ENCODE results near the gene CHMP5.

The CHMP5 gene

DNA sequence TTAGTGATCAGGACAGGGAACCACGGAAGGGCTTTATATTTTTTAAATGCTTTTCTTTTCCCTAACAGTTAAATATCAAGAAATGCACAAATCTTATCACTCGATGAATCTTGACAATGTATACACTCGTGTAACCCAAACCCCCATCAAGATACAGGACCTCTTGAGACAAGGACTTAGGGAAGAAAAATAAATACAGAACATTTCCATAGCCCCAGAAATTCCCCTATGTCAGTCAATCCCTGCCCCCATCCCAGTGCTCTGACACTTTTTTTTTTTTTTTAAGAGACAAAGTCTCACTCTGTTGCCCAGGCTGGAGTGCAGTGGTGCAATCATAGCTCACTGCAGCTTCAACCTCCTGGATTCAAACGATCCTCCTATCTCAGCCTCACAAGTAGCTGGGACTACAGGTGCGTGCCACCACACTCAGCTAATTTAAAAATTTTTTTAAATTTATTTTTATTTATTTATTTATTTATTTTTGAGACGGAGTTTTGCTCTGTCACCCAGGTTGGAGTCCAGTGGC, 22.2 kb upstream of the CHMP5 start:
- DNase-seq = no peak
- POLR2A ChIA-PET = no interaction called here
- CTCF ChIA-PET = interaction anchor here (2.6 to 4.4 kb wide), 2 partner anchors 14 to 16 kb away, joined by 7 to 14 read pairs; no protein-coding TSS in a partner anchor
- no peaks in the 10 kb centered on the region for H3K9me3 ChIP-seq (ENCODE audit: control extremely low read depth in 1 of 5, control insufficient read depth in 4 of 5, insufficient read depth in 2 of 5, low read depth in 1 of 5, low read length in 4 of 5)
- no peaks in the 10 kb centered on the region for H3K27me3 ChIP-seq (replicated peaks in 2 of 5; ENCODE audit: control insufficient read depth in 4 of 5, insufficient read depth in 5 of 5, low read length in 4 of 5)
- peaks cover 0 to 23% (median 12%) of the 10 kb centered on the region in 4 experiments for H3K4me1 ChIP-seq (ENCODE audit: control extremely low read depth in 1 of 4, control insufficient read depth in 4 of 4, insufficient read depth in 4 of 4, low read length in 3 of 4)
- 94% methylated on average over 3 of the region's 6 CpGs for WGBS (ENCODE audit: insufficient coverage)
- no peak overlapping the region for H3K27ac ChIP-seq (ENCODE audit: insufficient read depth in 1 of 2, low read depth in 1 of 2, low read length in 2 of 2, poor library complexity in 1 of 2, severe bottlenecking in 2 of 2)
- H3K36me3 ChIP-seq (ENCODE audit: control insufficient read depth in 4 of 4, insufficient read depth in 4 of 4, low read length in 3 of 4) = peaks cover 0 to under 1% (median 0%) of the 10 kb centered on the region in 4 experiments
- no peak overlapping the region for H3K4me3 ChIP-seq (ENCODE audit: control insufficient read depth in 1 of 7, extremely low read depth in 1 of 7, insufficient read depth in 4 of 7, low read depth in 2 of 7, low read length in 6 of 7)

DNA sequence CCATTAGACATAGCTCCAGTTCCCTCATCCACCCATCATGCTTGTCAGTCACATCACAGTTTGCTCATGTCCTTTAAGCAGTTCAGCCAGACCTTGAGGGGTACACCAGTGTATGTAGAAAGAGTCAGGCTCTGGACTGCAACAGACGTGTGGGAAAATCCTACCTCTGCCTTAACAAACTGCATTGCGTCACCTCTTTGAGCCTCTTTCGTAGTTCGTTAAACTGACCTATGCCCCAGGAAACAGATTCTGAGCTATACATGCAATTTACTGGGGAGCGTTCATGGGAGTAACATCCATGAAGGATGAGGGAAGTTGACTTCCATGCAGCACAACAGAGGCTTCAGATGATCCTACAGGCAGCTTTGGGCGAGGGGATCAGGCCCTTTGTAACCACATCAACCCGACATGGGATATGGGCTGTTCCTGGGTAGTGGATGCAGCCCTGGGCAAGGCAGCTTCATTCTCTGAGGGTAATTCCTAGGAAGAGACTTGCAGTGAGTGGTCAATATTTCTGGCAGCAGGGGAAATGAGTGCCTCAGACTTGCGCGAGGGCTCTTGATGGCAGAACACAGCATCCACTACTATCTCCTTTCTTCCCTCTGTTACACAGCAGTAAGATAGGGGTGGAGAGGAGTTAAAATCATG, 20.6 kb upstream of the CHMP5 start:
- no peak for DNase-seq
- Histone ChIP-seq H3K4me3 (ENCODE audit: control insufficient read depth in 1 of 7, extremely low read depth in 1 of 7, insufficient read depth in 4 of 7, low read depth in 2 of 7, low read length in 6 of 7) (no peak overlapping the region), H3K27ac (ENCODE audit: insufficient read depth in 1 of 2, low read depth in 1 of 2, low read length in 2 of 2, poor library complexity in 1 of 2, severe bottlenecking in 2 of 2) (no peak overlapping the region), H3K9me3 (ENCODE audit: control extremely low read depth in 1 of 5, control insufficient read depth in 4 of 5, insufficient read depth in 2 of 5, low read depth in 1 of 5, low read length in 4 of 5) (no peaks in the 10 kb centered on the region), H3K27me3 (replicated peaks in 2 of 5; ENCODE audit: control insufficient read depth in 4 of 5, insufficient read depth in 5 of 5, low read length in 4 of 5) (no peaks in the 10 kb centered on the region), H3K4me1 (ENCODE audit: control extremely low read depth in 1 of 4, control insufficient read depth in 4 of 4, insufficient read depth in 4 of 4, low read length in 3 of 4) (peaks cover 0 to 21% (median 13%) of the 10 kb centered on the region in 4 experiments), H3K36me3 (ENCODE audit: control insufficient read depth in 4 of 4, insufficient read depth in 4 of 4, low read length in 3 of 4) (peaks cover 0 to 6% (median 4%) of the 10 kb centered on the region in 4 experiments)
- POLR2A ChIA-PET = no interaction called here
- CTCF ChIA-PET = interaction anchor here (0.6 to 4.4 kb wide), 4 partner anchors 8 to 43 kb away, joined by 3 to 14 read pairs (median 5); no protein-coding TSS in a partner anchor
- WGBS (ENCODE audit: insufficient coverage) = 96% methylated on average over 7 of the region's 9 CpGs

DNA sequence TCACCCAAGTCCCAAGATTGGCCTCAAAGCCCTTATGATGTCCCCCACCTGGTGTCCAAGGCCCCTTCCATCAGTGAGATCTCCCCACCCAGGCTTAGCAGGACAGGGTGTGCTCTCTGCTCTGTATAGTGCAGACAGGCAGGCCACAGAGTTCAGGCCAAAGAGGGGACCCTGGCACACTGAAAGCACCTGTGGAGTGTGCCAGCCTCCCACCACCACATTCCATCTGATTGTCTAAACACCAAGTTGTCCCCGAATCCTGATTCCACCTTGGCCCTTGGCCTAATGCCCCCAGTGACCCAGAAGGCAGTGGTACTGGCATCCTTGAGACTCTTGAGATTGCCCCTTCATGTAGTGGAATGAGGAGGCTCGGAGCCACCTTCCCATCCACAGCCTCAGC, 19.5 kb upstream of the CHMP5 start:
- DNase-seq = no peak
- H3K4me1 ChIP-seq (ENCODE audit: control extremely low read depth in 1 of 4, control insufficient read depth in 4 of 4, insufficient read depth in 4 of 4, low read length in 3 of 4) = peaks cover 0 to 13% (median 6%) of the 10 kb centered on the region in 4 experiments
- ChIA-PET CTCF (interaction anchor here (4.4 kb wide), 1 partner anchor 19 kb away, joined by 14 read pairs; no protein-coding TSS in a partner anchor), POLR2A (no interaction called here)
- peaks cover 0 to 14% (median 6%) of the 10 kb centered on the region in 4 experiments for H3K36me3 ChIP-seq (ENCODE audit: control insufficient read depth in 4 of 4, insufficient read depth in 4 of 4, low read length in 3 of 4)
- H3K9me3 ChIP-seq (ENCODE audit: control extremely low read depth in 1 of 5, control insufficient read depth in 4 of 5, insufficient read depth in 2 of 5, low read depth in 1 of 5, low read length in 4 of 5) = no peaks in the 10 kb centered on the region
- 100% methylated on average over 2 of the region's 2 CpGs for WGBS (ENCODE audit: insufficient coverage)
- H3K4me3 ChIP-seq (ENCODE audit: control insufficient read depth in 1 of 7, extremely low read depth in 1 of 7, insufficient read depth in 4 of 7, low read depth in 2 of 7, low read length in 6 of 7) = no peak overlapping the region
- no peak overlapping the region for H3K27ac ChIP-seq (ENCODE audit: insufficient read depth in 1 of 2, low read depth in 1 of 2, low read length in 2 of 2, poor library complexity in 1 of 2, severe bottlenecking in 2 of 2)
- no peaks in the 10 kb centered on the region for H3K27me3 ChIP-seq (replicated peaks in 2 of 5; ENCODE audit: control insufficient read depth in 4 of 5, insufficient read depth in 5 of 5, low read length in 4 of 5)

DNA sequence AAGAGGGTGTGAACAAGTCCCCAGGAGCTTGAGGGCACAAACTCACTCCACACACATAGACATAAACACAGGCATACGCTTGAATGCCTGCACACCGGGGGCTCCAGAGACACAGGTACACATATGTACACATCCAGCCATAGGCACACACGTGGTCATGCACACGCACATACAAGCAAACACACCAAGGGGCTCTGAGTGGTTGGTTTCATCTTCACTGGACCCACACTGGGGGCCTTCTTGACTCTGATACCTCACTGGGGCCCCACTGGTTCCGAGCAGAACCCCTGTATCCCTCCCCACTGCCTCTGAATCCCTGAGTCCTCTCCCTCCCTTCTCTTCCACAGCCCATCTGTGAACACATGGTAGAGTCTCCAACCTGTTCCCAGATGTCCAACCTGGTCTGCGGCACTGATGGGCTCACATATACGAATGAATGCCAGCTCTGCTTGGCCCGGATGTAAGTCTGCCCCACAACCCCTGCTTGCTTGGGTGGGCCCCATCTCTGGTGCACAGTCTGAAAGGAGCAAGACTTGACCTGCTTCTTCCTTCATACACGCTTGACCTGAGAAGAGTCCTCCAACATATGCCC, 18.5 kb upstream of the CHMP5 start:
- Histone ChIP-seq H3K4me3 (ENCODE audit: control insufficient read depth in 1 of 7, extremely low read depth in 1 of 7, insufficient read depth in 4 of 7, low read depth in 2 of 7, low read length in 6 of 7) (no peak overlapping the region), H3K4me1 (ENCODE audit: control extremely low read depth in 1 of 4, control insufficient read depth in 4 of 4, insufficient read depth in 4 of 4, low read length in 3 of 4) (peaks cover 0 to 6% (median 3%) of the 10 kb centered on the region in 4 experiments), H3K27ac (ENCODE audit: insufficient read depth in 1 of 2, low read depth in 1 of 2, low read length in 2 of 2, poor library complexity in 1 of 2, severe bottlenecking in 2 of 2) (no peak overlapping the region), H3K36me3 (ENCODE audit: control insufficient read depth in 4 of 4, insufficient read depth in 4 of 4, low read length in 3 of 4) (peaks cover 0 to 20% (median 9%) of the 10 kb centered on the region in 4 experiments), H3K9me3 (ENCODE audit: control extremely low read depth in 1 of 5, control insufficient read depth in 4 of 5, insufficient read depth in 2 of 5, low read depth in 1 of 5, low read length in 4 of 5) (no peaks in the 10 kb centered on the region), H3K27me3 (replicated peaks in 2 of 5; ENCODE audit: control insufficient read depth in 4 of 5, insufficient read depth in 5 of 5, low read length in 4 of 5) (no peaks in the 10 kb centered on the region)
- 92% methylated on average over 7 of the region's 9 CpGs for WGBS (ENCODE audit: insufficient coverage)
- no peak for DNase-seq
- ChIA-PET POLR2A (no interaction called here), CTCF (no interaction called here)

DNA sequence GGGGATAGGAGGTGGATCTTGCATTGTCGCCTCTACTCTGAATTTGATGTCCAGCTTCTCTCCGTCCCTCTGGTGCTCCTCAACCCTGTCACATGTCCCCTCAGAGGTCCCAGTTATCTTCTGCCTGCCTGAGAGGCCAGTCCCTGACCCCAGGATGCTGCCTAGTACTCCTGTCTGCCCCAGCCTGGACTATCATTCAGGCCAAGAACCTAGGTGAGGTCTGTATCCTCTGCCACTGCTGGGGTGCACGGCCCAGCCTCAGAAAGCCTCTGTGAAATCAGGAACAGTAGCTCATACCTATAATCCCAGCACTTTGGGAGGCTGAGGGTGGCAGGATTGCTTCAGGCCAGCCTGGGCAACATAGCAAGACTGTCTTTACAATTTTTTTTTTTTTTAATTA, 16.2 kb upstream of the CHMP5 start:
- DNase-seq = no peak
- 100% methylated on average over 3 of the region's 3 CpGs for WGBS (ENCODE audit: insufficient coverage)
- ChIA-PET POLR2A (no interaction called here), CTCF (interaction anchor here (0.7 to 2.1 kb wide), 4 partner anchors 8 to 22 kb away, joined by 3 to 6 read pairs (median 4); no protein-coding TSS in a partner anchor)
- Histone ChIP-seq H3K4me1 (ENCODE audit: control extremely low read depth in 1 of 4, control insufficient read depth in 4 of 4, insufficient read depth in 4 of 4, low read length in 3 of 4) (peaks cover 0 to 6% (median 3%) of the 10 kb centered on the region in 4 experiments), H3K9me3 (ENCODE audit: control extremely low read depth in 1 of 5, control insufficient read depth in 4 of 5, insufficient read depth in 2 of 5, low read depth in 1 of 5, low read length in 4 of 5) (no peaks in the 10 kb centered on the region), H3K4me3 (ENCODE audit: control insufficient read depth in 1 of 7, extremely low read depth in 1 of 7, insufficient read depth in 4 of 7, low read depth in 2 of 7, low read length in 6 of 7) (no peak overlapping the region), H3K36me3 (ENCODE audit: control insufficient read depth in 4 of 4, insufficient read depth in 4 of 4, low read length in 3 of 4) (peaks cover 5 to 32% (median 23%) of the 10 kb centered on the region in 4 experiments), H3K27ac (ENCODE audit: insufficient read depth in 1 of 2, low read depth in 1 of 2, low read length in 2 of 2, poor library complexity in 1 of 2, severe bottlenecking in 2 of 2) (no peak overlapping the region), H3K27me3 (replicated peaks in 2 of 5; ENCODE audit: control insufficient read depth in 4 of 5, insufficient read depth in 5 of 5, low read length in 4 of 5) (no peaks in the 10 kb centered on the region)

DNA sequence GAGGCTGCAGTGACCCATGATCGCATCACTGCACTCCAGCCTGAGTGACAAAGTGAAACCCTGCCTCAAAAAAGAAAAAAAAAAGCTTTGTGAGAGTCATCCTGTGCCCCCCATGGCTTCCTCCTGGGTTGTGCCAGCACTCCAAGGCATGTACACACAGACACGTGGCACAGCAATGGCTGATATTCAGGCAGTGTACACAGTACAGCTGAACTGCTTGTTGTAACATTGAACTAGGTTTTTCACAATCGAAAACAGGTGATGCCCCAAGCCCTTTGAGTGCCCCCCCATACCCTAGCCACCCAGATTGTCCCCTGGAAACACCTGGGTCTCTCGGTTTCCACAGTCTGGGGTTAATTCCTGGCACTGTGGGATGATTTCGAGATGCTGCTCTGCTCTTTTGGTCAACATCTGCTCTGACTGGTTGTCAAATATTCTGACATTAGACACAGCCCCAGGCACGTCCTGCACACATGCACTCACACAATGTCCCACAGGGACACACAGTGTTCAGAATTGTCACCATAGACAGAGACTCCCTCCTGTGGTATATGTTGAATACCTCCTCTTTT, 15.7 kb upstream of the CHMP5 start:
- H3K27me3 ChIP-seq (replicated peaks in 2 of 5; ENCODE audit: control insufficient read depth in 4 of 5, insufficient read depth in 5 of 5, low read length in 4 of 5) = no peaks in the 10 kb centered on the region
- peaks cover 5 to 35% (median 25%) of the 10 kb centered on the region in 4 experiments for H3K36me3 ChIP-seq (ENCODE audit: control insufficient read depth in 4 of 4, insufficient read depth in 4 of 4, low read length in 3 of 4)
- peaks cover 0 to 6% (median 3%) of the 10 kb centered on the region in 4 experiments for H3K4me1 ChIP-seq (ENCODE audit: control extremely low read depth in 1 of 4, control insufficient read depth in 4 of 4, insufficient read depth in 4 of 4, low read length in 3 of 4)
- H3K9me3 ChIP-seq (ENCODE audit: control extremely low read depth in 1 of 5, control insufficient read depth in 4 of 5, insufficient read depth in 2 of 5, low read depth in 1 of 5, low read length in 4 of 5) = no peaks in the 10 kb centered on the region
- H3K4me3 ChIP-seq (ENCODE audit: control insufficient read depth in 1 of 7, extremely low read depth in 1 of 7, insufficient read depth in 4 of 7, low read depth in 2 of 7, low read length in 6 of 7) = no peak overlapping the region
- ChIA-PET POLR2A (no interaction called here), CTCF (interaction anchor here (0.6 to 2.1 kb wide), 4 partner anchors 8 to 1390 kb away, joined by 3 to 6 read pairs (median 4); no protein-coding TSS in a partner anchor)
- no peak overlapping the region for H3K27ac ChIP-seq (ENCODE audit: insufficient read depth in 1 of 2, low read depth in 1 of 2, low read length in 2 of 2, poor library complexity in 1 of 2, severe bottlenecking in 2 of 2)
- no peak for DNase-seq
- 72% methylated on average over 5 of the region's 6 CpGs for WGBS (ENCODE audit: insufficient coverage)
